GM18909 (cell line): Measurements from ENCODE around the gene WDR70.
"Not testable (repeated sequence)": the region's sequence is repeated elsewhere in the genome, so short reads cannot be mapped to it uniquely, and the experiment has no call there.

ENCODE experiments used
- ATAC-seq: cut with Tn5 transposase; IDR thresholded peaks from one replicate; pipeline ENCODE4 v1.9.1; 2021; ENCODE audit warnings: mild to moderate bottlenecking; ENCODE audit not compliant: unreplicated experiment, poor library complexity

Gene WDR70

GRCh38 chr5:37451991-37452390 is 72.9 kb downstream of the WDR70 start:
- ATAC-seq, result not testable (repeated sequence)

GRCh38 chr5:37453252-37453651 is 74.1 kb downstream of the WDR70 start:
- ATAC-seq, result not testable (repeated sequence)

DNA sequence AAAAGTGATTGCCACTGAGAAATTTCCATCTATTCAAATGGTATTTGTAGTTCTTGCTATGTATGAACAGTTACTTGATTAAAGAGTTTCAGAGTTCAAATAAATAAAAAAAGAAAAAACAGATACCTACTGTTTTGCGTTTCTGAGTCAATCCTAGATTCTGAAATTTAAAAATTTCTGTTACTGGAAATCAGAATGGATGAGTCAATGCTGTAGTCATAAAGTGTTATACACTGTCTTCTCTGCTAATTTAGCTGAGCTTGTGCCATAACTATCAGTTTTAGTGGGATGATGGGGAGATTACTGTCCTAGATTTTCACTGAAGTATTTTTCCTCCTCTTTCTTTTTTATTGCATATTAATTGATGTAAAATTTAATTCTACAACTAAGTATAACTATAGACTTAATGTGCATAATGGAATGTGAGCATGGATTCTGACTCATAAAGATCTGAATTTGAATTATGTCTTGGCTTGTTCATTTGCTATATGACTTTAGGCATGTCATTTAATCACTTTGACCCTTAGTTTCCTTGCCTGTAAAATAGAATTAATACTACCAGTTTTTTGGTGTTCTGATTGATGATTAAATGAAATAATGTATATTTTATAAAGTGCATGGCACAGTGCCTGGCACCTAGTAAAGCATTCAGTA is 75.4 kb downstream of the WDR70 start:
- ATAC-seq, result not testable (repeated sequence)

DNA sequence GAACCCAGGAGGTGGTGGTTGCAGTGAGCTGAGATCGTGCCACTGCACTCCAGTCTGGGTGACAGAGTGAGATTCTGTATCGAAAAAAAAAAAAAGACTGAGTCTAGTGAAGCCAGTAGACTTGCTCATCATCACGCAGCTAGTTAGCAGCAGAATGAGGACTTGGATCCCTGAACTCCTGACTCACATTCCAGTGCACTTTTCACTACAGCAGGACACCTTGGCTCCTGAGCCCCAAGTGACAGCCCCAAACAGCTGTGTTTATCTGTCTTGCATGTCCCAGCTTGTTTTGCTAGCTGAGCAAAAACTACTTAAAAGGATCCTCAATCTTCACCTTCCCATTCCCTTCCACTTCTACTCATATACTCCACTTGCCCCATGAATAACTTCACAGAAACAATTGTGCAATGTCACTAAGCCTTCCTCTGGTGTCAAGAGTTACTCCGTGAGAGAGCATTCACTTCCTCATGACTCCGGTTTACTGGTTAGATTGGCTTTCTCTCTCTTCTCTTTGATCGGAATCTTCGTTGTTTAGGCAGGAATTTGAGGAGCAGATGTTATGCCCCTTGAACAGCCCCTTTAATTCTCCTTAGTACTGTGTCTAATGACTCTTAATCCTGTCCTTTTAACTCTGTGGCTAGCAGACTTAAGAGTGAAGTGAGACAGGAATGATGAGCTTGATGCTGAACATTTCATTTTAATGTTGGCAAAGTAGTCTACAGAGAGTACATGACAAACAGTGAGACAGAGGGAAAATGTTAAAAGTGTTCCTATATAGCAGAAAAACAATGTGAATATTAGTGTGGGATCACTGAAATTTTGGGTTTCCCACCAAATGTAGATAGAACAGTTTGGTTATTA is 84.3 kb downstream of the WDR70 start:
- not testable (repeated sequence) for ATAC-seq

DNA sequence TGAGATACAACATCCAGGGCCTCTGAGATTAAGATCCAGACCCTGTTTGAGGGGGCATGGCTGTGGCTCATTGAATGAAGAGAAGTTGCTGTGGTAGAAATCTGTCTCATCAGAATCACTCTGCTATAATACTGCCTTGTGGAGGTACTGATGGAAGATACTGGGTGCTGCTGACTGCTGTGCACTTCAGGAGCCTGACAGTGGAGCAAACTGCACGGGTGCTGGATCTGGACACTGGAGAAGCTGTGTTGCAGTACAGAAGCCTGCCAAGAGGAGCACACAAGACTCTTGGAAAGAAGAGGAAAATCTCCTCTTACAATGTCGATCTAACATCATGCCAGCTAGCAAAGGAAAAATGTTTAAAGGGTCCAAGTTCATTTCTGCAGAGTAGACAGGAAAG is 85.5 kb downstream of the WDR70 start:
- ATAC-seq, result not testable (repeated sequence)

DNA sequence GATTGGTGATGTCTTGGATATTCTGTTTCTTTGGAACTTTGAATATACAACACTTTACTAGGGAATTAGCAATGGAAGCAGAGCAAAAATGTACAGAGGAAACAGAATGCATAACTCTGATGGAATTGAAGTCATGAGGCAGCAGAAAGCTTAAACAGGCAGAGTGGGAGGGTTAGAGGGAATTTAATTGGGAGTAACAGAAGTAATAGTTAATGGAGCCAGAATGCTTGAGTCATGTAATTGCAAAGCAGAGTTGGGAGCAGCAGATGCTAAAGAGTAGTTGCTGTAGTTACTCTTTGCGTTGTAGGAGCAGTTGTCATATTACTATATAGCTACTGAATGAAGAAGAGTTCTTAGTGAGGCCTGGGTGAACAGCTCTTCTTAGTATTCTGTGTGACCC is 90.3 kb downstream of the WDR70 start:
- not testable (repeated sequence) for ATAC-seq

DNA sequence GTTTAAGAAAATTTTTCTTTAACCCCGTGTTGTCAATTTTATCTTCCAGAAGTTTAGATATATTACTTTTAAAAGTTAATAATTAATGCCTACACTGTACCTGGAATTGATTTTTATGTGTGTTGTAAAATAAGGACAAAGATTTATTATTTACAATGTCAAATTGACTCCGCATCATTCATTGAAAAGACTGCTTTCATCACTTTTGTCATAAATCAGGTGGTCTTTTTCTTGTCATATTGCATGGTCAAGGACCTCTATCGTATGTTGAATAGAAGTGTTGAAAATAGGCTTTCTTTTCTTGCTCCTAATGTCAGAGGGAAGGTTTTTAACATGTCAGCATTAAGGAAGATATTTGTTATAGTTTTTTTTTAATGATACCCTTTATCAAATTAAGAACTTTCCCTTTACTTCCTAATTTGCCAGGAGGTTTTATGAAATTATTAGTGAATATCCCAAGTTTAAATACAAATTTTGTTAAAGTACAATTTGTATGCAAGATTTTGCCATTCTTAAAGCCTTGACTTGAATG is 92.6 kb downstream of the WDR70 start:
- no peak for ATAC-seq

DNA sequence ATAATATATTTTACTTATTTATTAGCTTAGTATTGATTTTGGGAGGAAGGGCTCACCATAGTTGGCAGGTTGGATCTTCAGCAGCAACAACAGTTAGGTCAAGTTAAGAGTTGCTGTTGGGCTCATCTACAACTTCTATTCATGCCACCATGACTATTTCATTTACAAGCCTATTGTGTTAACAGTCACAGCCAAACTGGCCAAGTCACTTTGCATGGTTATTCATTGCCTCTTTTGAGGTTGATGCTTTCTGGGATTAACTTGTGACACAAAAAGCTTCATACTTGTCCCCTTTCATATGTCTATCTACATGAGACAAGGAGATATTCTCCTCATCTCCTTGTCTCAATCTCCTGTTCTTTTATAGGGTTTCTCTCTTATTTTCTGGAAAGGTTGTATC is 98.3 kb downstream of the WDR70 start:
- ATAC-seq, result no peak

DNA sequence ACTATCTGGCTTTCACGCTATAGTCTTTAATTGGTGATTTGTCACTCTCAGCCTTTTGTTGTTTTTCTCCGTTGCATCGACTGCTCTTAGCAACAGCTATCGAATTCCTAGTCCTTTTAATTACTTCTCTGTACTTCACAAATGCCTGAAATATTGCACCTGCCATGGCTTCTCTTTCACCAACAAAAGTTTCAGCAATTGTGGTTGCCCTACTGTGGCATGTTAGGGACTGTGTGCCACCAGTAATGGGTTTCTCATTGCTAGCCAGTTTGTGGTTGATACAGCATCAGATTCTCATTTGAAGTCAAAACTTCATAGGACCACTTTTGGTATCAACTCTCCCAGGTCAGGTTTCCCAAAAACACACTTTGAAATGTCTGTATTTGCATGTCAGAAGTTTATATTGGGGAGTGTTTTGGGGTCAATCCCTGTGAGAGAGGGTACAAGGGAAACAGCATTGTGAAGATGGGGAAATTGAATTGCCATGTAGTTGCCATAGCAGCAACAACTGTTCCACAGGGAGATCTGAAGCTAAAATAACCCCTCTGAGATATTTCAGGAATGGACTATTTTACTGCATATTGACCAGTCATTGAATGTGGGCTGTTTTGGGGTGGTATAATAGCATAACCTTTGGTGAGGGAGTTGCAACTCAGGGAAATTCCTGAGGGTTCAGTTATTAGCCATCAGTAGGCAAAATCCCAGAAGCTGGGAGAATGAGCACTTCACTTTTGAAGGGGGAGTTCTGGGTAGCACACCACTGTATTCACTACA is 99.2 kb downstream of the WDR70 start:
- no peak for ATAC-seq

DNA sequence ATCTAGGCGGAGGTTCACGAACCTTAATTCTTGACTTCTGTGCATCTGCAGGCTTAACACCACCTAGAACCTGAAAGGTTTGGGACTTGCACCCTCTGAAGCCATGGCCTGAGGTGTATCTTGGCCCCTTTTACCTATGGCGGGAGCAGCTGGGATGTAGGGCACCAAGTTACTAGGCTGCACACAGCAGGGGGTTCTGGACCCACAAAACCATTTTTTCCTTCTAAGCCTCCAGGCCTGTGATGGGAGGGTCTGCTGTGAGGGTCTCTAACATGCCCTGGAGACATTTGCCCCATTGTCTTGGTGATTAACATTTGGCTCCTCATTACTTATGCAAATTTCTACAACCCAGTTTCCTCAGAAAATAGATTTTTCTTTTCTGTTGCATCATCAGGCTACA is 102.3 kb downstream of the WDR70 start:
- ATAC-seq, result not testable (repeated sequence)

DNA sequence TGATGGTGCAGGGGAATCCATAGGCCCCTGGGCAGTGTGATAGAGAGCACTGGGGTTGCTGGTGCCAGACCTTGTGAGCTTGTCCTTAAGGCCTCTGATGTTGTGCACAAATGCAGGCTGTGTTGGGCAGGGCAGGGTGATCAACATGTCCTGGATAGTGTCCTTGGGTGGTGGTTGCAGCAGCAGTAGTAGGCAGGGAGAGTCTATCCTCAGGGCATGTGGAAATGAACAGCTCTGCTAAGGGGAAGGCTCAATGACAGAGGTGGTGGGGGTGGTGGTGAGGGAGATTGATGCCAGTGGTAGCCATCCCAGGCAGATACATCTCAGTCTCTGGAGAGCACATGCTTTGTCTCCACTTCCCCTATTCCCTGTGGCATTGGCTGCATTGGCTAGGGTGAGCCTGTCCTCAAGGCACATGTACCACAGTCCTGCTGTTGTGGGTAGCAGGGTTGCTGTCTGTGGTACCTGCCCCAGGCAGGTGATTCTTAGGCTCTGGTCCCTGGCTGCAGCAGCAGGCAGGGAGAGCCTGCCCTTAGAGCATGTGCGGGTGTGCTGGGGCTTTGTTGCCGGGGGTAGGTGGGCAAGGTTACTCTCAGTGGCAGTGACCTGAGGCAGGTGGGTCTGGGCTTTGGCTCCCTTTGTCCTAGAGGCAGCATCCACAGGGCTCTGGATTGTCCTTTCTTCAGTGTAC is 111.1 kb downstream of the WDR70 start:
- no peak for ATAC-seq

DNA sequence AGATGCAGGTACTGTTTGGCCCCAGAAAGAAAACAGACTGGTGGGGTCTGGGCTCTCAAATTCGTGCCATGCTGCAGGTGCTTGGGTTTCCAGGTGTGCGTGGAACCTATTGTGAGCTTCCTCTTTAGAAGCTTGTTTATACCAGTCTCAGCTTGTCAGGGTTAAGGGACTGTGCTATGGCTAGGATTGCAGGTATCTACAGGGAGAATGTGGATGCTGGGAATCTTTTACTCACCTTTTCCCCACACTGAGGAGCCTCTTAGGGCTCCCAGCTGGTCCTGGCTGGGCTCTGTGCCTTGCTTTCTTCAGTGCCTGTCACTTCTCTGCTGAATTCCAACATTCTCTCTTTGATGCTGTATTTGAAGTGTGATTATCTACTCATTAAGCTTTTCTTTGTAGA is 111.8 kb downstream of the WDR70 start:
- ATAC-seq, result no peak

DNA sequence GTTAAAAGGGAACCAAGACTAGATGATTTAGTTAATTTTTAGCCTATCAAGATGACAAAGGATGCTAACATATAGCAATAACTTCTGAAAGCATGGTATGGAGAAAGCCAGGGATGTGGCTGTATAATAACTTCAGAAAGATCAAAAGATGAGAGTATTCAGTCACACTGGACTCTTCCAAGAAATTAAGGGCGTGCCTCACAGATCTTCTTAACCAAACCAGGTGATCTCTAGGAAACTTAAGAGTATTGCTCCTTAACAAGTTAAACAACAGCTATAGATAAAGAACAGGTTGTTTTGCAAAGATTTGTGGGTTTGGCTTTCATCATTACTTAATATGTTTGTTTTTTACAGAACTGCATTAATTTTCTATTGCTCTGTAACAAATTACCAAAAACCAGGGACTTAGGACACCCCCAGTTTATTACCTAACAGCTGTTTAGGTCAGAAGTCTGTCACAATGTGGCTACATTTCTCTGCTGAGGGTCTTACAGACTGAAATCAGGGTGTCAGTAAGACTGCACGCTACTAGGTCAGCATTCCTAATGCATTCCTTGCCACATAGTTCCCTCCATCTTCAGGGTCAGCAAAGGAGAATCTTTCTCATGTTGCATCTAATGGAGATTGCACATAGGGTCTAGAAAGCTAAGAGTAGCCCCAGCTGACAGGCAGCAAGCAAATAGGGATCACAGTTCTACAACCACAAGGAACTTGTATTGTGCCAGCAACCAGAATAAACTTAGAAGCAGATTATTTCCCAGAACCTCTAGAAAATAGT is 113.8 kb downstream of the WDR70 start:
- ATAC-seq, result no peak

- ATAC-seq, result no peak
Measured at GRCh38 chr5:37494756-37495155, 115.6 kb downstream of the WDR70 start.

DNA sequence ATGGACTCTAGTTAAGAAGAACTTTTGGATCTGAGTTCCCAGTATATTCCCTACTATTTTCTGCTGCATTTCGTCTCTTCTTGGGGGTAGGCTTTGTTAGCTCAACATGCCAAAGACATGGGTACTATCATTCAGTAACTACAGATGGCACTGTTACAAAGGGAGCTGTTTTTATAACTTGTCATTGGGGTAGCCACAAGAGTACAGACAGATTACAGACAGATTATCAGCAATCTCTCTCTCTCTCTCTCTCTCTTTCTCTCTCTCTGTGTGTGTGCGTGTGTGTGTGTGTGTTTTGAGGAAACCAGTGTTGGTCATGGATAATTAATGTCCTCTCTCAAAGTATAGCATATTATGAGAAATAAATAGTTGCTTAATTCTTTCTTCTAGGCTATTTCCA is 116.1 kb downstream of the WDR70 start:
- ATAC-seq, result no peak

DNA sequence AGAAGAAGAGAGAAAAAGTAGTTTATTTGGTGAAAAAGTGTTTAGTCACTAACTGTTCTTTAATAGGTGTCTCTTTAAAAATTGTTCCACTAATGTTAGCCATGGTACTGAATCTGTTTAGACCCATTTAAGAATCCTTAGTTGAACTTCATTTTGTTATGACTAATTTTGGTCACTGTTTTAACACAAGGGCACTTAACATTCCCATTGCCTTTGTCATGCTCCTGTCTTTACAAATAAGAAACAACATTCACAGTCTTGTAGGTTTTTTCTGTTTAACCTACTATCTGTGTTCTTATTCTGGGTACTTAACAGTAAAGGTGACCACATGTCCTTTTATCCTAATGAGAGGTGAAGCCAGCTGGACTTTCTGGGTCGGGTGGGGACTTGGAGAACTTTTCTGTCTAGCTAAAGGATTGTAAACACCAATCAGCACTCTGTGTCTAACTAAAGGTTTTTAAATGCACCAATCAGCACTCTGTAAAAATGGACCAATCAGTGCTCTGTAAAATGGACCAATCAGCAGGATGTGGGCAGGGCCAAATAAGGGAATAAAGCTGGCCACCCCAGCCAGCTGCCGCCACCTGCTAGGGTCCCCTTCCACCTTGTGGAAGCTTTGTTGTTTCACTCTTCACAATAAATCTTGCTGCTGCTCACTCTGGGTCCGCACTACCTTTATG is 116.7 kb downstream of the WDR70 start:
- ATAC-seq, result no peak

GRCh38 chr5:37496902-37497445 is 117.9 kb downstream of the WDR70 start:
- no peak for ATAC-seq

GRCh38 chr5:37501152-37501551 is 122.0 kb downstream of the WDR70 start:
- no peak for ATAC-seq

- no peak for ATAC-seq
Measured at GRCh38 chr5:37506241-37506640, 127.1 kb downstream of the WDR70 start.
